ENCODE measurements around the gene GLT8D2.

DNA sequence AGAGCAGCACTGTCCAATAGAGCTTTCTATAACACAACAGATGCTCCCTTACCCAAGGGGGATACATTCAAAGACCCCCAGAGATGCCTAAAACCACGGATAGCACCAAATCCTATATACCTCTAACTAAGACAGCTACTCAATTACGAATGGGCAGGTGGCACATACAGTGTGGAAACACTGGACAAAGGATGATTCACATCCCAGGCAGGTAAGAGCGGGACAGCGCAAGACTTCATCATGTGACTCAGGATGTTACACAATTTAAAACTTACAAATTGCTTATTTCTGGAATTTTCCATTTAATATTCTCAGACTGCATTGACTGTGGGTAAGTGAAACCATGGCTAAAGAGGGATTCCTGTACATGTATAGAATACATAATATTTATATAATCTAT lies 8.8 kb upstream of the GLT8D2 start:
- TF ChIP-seq, protein P1, sequence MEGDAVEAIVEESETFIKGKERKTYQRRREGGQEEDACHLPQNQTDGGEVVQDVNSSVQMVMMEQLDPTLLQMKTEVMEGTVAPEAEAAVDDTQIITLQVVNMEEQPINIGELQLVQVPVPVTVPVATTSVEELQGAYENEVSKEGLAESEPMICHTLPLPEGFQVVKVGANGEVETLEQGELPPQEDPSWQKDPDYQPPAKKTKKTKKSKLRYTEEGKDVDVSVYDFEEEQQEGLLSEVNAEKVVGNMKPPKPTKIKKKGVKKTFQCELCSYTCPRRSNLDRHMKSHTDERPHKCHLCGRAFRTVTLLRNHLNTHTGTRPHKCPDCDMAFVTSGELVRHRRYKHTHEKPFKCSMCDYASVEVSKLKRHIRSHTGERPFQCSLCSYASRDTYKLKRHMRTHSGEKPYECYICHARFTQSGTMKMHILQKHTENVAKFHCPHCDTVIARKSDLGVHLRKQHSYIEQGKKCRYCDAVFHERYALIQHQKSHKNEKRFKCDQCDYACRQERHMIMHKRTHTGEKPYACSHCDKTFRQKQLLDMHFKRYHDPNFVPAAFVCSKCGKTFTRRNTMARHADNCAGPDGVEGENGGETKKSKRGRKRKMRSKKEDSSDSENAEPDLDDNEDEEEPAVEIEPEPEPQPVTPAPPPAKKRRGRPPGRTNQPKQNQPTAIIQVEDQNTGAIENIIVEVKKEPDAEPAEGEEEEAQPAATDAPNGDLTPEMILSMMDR (IDR thresholded peaks at IDR 0.05): no peak
- no peak for TF ChIP-seq POLR2A (IDR thresholded peaks at IDR 0.05)

Data from esophagus squamous epithelium (tissue), 4 donors.